HepG2 (cell line): ENCODE measurements around the gene IER2. TPM values are rescaled to one million over a fixed set of nuclear protein-coding genes. Genes with fewer than 3 reads are reported as not detected.

Experiments used
- DMTF1 ChIP-seq: sonication (generic); formaldehyde crosslinking; IDR thresholded peaks from 2 replicates; pipeline ENCODE4 v1.4.0; 2020; ENCODE audit warnings: mild to moderate bottlenecking, missing genetic modification reagents
- KDM2A ChIP-seq: sonication (generic); formaldehyde crosslinking; IDR thresholded peaks from 2 replicates; pipeline ENCODE4 v1.4.0; 2020; ENCODE audit warnings: low read depth, missing genetic modification reagents, borderline replicate concordance
- MAX ChIP-seq: IDR thresholded peaks from 2 replicates; pipeline ENCODE4 v1.6.1; 2012; ENCODE audit warnings: inconsistent platforms
- MED13 ChIP-seq: sonication (generic); formaldehyde crosslinking; IDR thresholded peaks from 2 replicates; pipeline ENCODE4 v1.5.0; 2020; ENCODE audit warnings: missing genetic modification reagents
- MTA3 ChIP-seq: sonication (generic); formaldehyde crosslinking; IDR thresholded peaks from 2 replicates; pipeline ENCODE4 v1.4.0; 2020; ENCODE audit warnings: missing genetic modification reagents
- NR2F2 ChIP-seq: IDR thresholded peaks from 2 replicates; pipeline ENCODE4 v1.6.1; 2012; ENCODE audit warnings: low read depth, inconsistent platforms, borderline replicate concordance
- SIN3B ChIP-seq: fragments of 150-350 bp; IDR thresholded peaks from 2 replicates; pipeline ENCODE4 v1.6.1; 2014; ENCODE audit warnings: low read length
- STAT5B ChIP-seq: sonication (generic); formaldehyde crosslinking; IDR thresholded peaks from 2 replicates; pipeline ENCODE4 v1.4.0; 2020; ENCODE audit warnings: missing genetic modification reagents
- ZBTB40 ChIP-seq, 2 experiments: fragments of 450-650 bp in 1 of 2; sonication (generic) in 1 of 2; formaldehyde crosslinking in 1 of 2; IDR thresholded peaks; 2 replicates each; pipeline versions ENCODE4 v1.6.1 to v1.8.0; 2016 to 2022; ENCODE audit warnings: antibody characterized with exemption in 1 of 2, mild to moderate bottlenecking in 1 of 2, missing genetic modification reagents in 1 of 2
- ZFP37 ChIP-seq: sonication (generic); formaldehyde crosslinking; IDR thresholded peaks from 2 replicates; pipeline ENCODE4 v1.4.0; 2020; ENCODE audit warnings: missing genetic modification reagents, borderline replicate concordance
- ZFP82 ChIP-seq: sonication (generic); formaldehyde crosslinking; IDR thresholded peaks from 2 replicates; pipeline ENCODE4 v1.5.1; 2020; ENCODE audit warnings: mild to moderate bottlenecking, missing genetic modification reagents, borderline replicate concordance
- ZNF547 ChIP-seq: sonication (generic); formaldehyde crosslinking; IDR thresholded peaks from 2 replicates; pipeline ENCODE4 v1.5.1; 2020; ENCODE audit warnings: mild to moderate bottlenecking, missing genetic modification reagents
- ZNF788 ChIP-seq: sonication (generic); formaldehyde crosslinking; IDR thresholded peaks from 2 replicates; pipeline ENCODE4 v1.5.0; 2020; ENCODE audit warnings: mild to moderate bottlenecking, missing genetic modification reagents, borderline replicate concordance
- polyA plus RNA-seq, 8 experiments: library from polyadenylated mRNA; depleted of rRNA in 3 of 8; stranded (reverse) in 7 of 8; unstranded in 1 of 8; fragments of >200 nt; fragmentation: Illumina TruSeq in 4 of 8; extraction: Trizol in 4 of 8; gene quantifications; 2 replicates each; pipeline versions ENCODE4 v1.2.1 to v1.2.3, GENCODE V29; 2011 to 2016; ENCODE audit warnings: low read depth in 4 of 8, missing spikeins in 1 of 8, mixed read lengths in 1 of 8; ENCODE audit not compliant: insufficient read depth in 1 of 8
- total RNA-seq, 5 experiments: library from RNA; depleted of rRNA; stranded (reverse); fragments of >200 nt; fragmentation: Illumina TruSeq; extraction: Trizol; gene quantifications; 2 replicates each; pipeline ENCODE4 v1.2.3, GENCODE V29; 2016; ENCODE audit warnings: low read depth in 1 of 5
- TF ChIP-seq, protein P1 (sequence below): sonication (generic); formaldehyde crosslinking; IDR thresholded peaks from 2 replicates; pipeline ENCODE4 v1.4.0; 2020; ENCODE audit warnings: missing genetic modification reagents

The IER2 gene
- total and polyA plus RNA-seq, 2 of the 13 experiments (the other 11 are each of a cell fraction or from before 2014, with no cell fraction given): 10.1 to 14.3 TPM

DNA sequence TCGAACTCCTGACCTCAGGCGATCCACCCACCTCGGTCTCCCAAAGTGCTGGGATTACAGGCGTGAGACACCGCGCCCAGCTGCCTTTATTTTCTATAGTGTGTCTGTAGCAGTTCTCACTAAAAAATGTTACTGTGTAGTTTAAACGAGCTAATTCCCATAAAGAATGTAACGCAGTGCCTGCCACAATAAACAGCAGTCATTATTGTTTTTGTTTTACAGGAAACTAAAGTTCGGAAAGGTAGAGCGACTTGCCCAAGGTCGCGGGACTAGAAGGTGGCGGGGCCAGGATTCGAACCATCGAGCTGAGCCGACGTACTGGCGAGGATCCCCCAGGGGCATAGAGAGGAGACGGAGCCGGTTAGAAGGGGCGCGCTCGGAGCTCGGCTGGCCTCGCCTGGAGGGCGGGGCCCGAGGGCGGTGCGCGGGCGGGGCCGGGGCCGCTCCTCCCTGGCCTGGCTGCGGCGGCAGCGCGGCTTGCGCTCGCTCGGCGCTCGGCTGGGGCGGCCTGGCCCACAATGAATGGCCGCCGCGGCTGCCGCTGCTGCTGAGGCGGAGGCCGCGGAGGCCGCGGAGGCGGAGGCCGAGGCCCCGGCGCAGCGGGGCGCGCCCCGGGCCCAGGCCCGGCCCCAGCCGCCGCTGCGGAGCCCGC is 32.3 kb upstream of the IER2 start, which contains the start of gene NACC1 (continued):
- TF ChIP-seq MAX (0 out of 2 replicates have a peak, but pooled peaks have one; percentile 40), ZBTB40 (IDR thresholded peaks at IDR 0.05) (no peak), ZBTB40 (CRISPR knock-in tag; IDR thresholded peaks at IDR 0.05) (no peak), SIN3B (no peak), ZNF788 (CRISPR knock-in tag) (no peak), MED13 (CRISPR knock-in tag) (no peak), STAT5B (CRISPR knock-in tag) (no peak), ZFP37 (no peak), MTA3 (CRISPR knock-in tag) (no peak), NR2F2 (no peak), ZNF547 (CRISPR knock-in tag) (no peak), ZFP82 (CRISPR knock-in tag) (no peak), DMTF1 (no peak), KDM2A (CRISPR knock-in tag) (peak; percentile 21; the same call in 1 of the 2 replicates)
- TF ChIP-seq, protein P1, sequence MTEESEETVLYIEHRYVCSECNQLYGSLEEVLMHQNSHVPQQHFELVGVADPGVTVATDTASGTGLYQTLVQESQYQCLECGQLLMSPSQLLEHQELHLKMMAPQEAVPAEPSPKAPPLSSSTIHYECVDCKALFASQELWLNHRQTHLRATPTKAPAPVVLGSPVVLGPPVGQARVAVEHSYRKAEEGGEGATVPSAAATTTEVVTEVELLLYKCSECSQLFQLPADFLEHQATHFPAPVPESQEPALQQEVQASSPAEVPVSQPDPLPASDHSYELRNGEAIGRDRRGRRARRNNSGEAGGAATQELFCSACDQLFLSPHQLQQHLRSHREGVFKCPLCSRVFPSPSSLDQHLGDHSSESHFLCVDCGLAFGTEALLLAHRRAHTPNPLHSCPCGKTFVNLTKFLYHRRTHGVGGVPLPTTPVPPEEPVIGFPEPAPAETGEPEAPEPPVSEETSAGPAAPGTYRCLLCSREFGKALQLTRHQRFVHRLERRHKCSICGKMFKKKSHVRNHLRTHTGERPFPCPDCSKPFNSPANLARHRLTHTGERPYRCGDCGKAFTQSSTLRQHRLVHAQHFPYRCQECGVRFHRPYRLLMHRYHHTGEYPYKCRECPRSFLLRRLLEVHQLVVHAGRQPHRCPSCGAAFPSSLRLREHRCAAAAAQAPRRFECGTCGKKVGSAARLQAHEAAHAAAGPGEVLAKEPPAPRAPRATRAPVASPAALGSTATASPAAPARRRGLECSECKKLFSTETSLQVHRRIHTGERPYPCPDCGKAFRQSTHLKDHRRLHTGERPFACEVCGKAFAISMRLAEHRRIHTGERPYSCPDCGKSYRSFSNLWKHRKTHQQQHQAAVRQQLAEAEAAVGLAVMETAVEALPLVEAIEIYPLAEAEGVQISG (CRISPR knock-in tag): peak; percentile 98
